C4-2B (cell line): ENCODE measurements around the gene KCNK13.

ENCODE experiments used
- ZFX ChIP-seq: fragments of 450-650 bp; IDR thresholded peaks from 2 replicates; pipeline ENCODE4 v1.6.1; 2017
- TF ChIP-seq, protein P1 (sequence below): fragments of 450-650 bp; conservative IDR thresholded peaks from 2 replicates; pipeline ENCODE4 v1.5.1; 2017; ENCODE audit warnings: mild to moderate bottlenecking

GRCh38 chr14:90126260-90126659, 64.5 kb downstream of the KCNK13 start:
- TF ChIP-seq, protein P1, sequence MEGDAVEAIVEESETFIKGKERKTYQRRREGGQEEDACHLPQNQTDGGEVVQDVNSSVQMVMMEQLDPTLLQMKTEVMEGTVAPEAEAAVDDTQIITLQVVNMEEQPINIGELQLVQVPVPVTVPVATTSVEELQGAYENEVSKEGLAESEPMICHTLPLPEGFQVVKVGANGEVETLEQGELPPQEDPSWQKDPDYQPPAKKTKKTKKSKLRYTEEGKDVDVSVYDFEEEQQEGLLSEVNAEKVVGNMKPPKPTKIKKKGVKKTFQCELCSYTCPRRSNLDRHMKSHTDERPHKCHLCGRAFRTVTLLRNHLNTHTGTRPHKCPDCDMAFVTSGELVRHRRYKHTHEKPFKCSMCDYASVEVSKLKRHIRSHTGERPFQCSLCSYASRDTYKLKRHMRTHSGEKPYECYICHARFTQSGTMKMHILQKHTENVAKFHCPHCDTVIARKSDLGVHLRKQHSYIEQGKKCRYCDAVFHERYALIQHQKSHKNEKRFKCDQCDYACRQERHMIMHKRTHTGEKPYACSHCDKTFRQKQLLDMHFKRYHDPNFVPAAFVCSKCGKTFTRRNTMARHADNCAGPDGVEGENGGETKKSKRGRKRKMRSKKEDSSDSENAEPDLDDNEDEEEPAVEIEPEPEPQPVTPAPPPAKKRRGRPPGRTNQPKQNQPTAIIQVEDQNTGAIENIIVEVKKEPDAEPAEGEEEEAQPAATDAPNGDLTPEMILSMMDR = no peak
- TF ChIP-seq ZFX = no peak
